KOPT-K1 (cell line): ENCODE measurements around the gene RAB3B.
"Not testable (repeated sequence)": the region's sequence is repeated elsewhere in the genome, so short reads cannot be mapped to it uniquely, and the experiment has no call there.

Source experiments
- H3K27ac ChIP-seq: fragments of 200-600 bp; sonication (generic); 2 replicates; pipeline ENCODE4 v1.5.1; 2016; ENCODE audit warnings: antibody characterized with exemption, mild to moderate bottlenecking, low read depth, low read length; ENCODE audit not compliant: poor library complexity, severe bottlenecking
- H3K36me3 ChIP-seq: fragments of 200-600 bp; sonication (generic); 2 replicates; pipeline ENCODE4 v1.5.1; 2017; ENCODE audit warnings: antibody characterized with exemption, mild to moderate bottlenecking, low read length, moderate library complexity; ENCODE audit not compliant: insufficient read depth
- H3K9me3 ChIP-seq: fragments of 200-600 bp; sonication (generic); 2 replicates; pipeline ENCODE4 v1.5.1; 2017; ENCODE audit warnings: antibody characterized with exemption, low read length, mild to moderate bottlenecking; ENCODE audit not compliant: insufficient read depth, poor library complexity, severe bottlenecking

RAB3B gene

GRCh38 chr1:52005548-52005947 lies 15.0 kb upstream of the RAB3B start:
- H3K9me3 ChIP-seq, H3K27ac ChIP-seq, H3K36me3 ChIP-seq: not testable (repeated sequence)

GRCh38 chr1:52003877-52004276 lies 13.4 kb upstream of the RAB3B start:
- Histone ChIP-seq H3K27ac (no peak overlapping the region), H3K9me3 (no peaks in the 10 kb centered on the region), H3K36me3 (no peaks in the 10 kb centered on the region)

GRCh38 chr1:52002038-52002917 lies 11.8 kb upstream of the RAB3B start:
- Histone ChIP-seq H3K36me3 (no peaks in the 10 kb centered on the region), H3K9me3 (no peaks in the 10 kb centered on the region), H3K27ac (no peak overlapping the region)

- H3K27ac ChIP-seq, result no peak overlapping the region
- H3K9me3 ChIP-seq, result no peaks in the 10 kb centered on the region
- H3K36me3 ChIP-seq, result no peaks in the 10 kb centered on the region
Observed at GRCh38 chr1:51998701-51999100, 8.2 kb upstream of the RAB3B start.

GRCh38 chr1:51997974-51998382 lies 7.5 kb upstream of the RAB3B start:
- H3K27ac ChIP-seq, result no peak overlapping the region

GRCh38 chr1:51989582-51990477 lies 670 bp downstream of the RAB3B start:
- H3K36me3 ChIP-seq, result no peaks in the 10 kb centered on the region
- H3K27ac ChIP-seq, result no peak overlapping the region
- no peaks in the 10 kb centered on the region for H3K9me3 ChIP-seq

More at GRCh38 chr1:51997974-51998382, 7.5 kb upstream of the RAB3B start:
- Histone ChIP-seq H3K36me3 (no peaks in the 10 kb centered on the region), H3K9me3 (no peaks in the 10 kb centered on the region)

- Histone ChIP-seq H3K27ac (no peak overlapping the region), H3K36me3 (no peaks in the 10 kb centered on the region), H3K9me3 (no peaks in the 10 kb centered on the region)
Observed at GRCh38 chr1:51988254-51988653, 2.2 kb downstream of the RAB3B start.

DNA sequence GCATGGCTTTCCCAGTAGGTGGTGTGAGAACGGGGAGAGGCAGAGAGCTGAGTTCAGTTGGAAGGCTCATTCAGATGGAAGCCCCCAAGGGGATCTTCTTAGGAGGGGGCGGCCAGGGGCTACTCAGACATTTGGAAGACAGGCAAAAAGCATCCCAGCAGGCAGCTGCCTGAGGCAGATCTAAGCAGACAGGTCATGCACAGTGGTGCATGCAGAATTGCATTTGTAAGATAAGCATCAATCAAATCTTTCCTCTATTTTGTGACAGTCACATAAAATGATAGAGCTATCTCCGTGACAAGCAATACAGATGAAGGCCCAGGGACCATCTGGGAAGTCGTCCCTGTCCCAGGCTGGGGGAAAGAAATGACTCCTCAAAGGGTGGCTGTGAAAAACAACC lies 3.8 kb downstream of the RAB3B start:
- Histone ChIP-seq H3K36me3 (no peaks in the 10 kb centered on the region), H3K9me3 (no peaks in the 10 kb centered on the region), H3K27ac (no peak overlapping the region)

GRCh38 chr1:51982161-51982560 lies 8.3 kb downstream of the RAB3B start:
- no peaks in the 10 kb centered on the region for H3K9me3 ChIP-seq
- no peak overlapping the region for H3K27ac ChIP-seq
- H3K36me3 ChIP-seq, result no peaks in the 10 kb centered on the region

DNA sequence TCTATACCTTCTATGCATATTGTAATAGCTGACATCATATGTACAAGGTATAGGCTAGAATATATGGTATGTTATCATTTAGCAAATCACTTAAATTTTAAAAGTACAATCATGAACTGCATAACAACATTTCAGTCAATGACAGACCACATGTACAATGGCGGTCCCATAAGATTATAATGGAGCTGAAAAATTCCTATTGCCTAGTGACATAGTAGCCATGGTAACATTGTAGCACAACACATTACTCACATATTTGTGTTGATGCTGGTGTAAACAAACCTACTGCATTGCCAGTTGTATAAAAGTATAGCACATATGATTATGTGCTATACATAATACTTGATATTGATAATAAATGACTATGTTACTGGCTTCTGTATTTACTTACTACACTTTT lies 8.9 kb downstream of the RAB3B start:
- Histone ChIP-seq H3K27ac (no peak overlapping the region), H3K36me3 (no peaks in the 10 kb centered on the region), H3K9me3 (no peaks in the 10 kb centered on the region)

DNA sequence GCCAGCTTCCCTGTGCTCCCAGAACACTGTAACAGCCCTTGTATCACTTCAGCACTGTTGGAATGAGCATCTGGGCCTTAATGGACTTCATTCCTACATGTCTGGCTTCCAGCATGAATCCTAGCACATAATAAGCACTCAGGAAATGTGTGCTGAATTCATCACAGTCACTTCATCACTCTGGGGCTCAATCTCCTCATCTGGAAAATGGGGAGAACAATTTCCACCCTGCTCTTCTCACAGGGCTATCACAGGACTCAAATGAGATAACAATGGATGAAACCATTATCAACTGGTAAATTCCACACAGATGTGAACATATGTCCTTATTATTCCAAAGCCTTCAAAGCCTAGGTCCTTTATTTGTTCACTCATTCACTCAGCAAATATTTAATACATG lies 12.4 kb downstream of the RAB3B start:
- Histone ChIP-seq H3K27ac (no peak overlapping the region), H3K36me3 (no peaks in the 10 kb centered on the region), H3K9me3 (no peaks in the 10 kb centered on the region)

DNA sequence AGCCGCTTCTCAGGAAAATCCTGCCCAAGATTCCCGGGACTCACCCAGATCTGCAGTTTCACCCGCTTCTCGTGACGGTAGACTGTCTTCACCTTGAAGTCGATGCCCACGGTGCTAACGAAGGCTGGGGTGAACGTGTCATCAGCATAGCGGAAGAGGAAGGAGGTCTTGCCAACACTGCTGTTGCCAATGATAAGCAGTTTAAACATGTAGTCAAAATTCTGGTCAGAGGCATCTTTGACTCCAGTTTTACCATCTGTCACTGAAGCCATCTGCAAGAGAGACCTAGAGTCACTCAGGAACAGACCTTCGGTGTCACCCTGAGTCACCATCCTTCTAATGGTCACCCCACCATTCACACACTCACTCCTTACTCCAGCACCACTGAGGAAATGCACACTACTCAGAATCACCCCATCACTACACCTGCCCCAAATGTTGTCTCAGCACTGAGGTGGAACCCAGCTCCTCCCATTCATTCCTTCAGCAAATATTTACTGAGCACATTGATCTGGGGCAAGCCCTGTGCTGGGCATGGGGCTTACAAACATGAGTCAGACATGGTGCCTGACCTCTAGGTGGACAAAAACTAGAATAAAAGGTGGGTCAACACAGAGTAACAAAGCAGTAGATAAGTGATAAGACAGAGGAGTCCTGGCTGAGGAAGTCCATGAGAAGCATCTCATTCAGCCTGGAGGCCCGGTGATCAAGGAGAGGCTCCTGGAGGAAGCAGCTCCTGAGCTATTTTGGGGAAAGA lies 13.5 kb downstream of the RAB3B start:
- H3K9me3 ChIP-seq, result no peaks in the 10 kb centered on the region
- no peak overlapping the region for H3K27ac ChIP-seq
- H3K36me3 ChIP-seq, result no peaks in the 10 kb centered on the region

DNA sequence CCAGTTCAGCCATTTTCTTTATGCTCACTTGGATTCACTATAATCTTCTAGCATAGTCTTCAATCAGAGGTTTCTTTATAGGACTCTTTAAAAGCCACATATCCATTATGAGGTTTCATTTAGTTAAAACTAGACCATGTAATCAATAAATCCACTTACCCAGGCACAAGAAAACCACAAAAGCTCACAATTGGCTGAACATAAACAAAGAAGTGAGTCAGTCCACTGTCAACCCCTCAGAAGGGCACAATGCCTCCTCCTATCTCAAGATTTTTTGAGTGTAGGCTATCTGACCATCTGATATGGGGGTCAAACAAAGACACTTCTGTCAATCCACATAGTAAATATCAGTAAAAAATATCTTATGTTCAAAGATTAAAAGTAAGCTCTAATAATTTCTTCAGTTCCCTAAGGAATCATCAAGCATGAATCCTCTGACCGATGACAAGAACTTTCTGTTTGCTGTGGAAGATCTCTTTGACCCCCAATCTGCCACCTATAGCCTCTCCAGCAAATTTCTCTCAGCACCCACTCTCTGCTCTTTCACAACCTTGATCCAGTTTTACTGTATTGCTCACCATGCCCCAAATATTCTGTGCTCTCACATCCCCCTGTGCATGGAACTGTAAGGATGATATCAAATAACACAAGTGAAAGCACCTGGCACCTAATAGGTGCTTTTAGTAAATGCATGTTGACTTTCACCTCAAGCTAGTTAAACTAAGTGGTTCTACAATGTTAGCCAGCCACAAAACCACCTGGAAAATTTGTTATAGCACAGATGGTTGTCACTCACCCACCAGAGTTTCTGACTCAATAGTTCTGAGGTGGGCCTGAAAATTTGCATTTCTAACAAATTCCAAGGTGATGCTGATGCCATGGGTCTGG lies 16.7 kb downstream of the RAB3B start:
- no peaks in the 10 kb centered on the region for H3K9me3 ChIP-seq
- no peak overlapping the region for H3K27ac ChIP-seq
- H3K36me3 ChIP-seq, result no peaks in the 10 kb centered on the region

- no peaks in the 10 kb centered on the region for H3K36me3 ChIP-seq
- H3K9me3 ChIP-seq, result no peaks in the 10 kb centered on the region
- H3K27ac ChIP-seq, result no peak overlapping the region
Observed at GRCh38 chr1:51969038-51969705, 21.3 kb downstream of the RAB3B start.
